HG02970 (cell line): ENCODE measurements around the gene CFAP61.
"Not testable (repeated sequence)": the region's sequence is repeated elsewhere in the genome, so short reads cannot be mapped to it uniquely, and the experiment has no call there.

Experiments
- ATAC-seq: cut with Tn5 transposase; IDR thresholded peaks from one replicate; pipeline ENCODE4 v1.9.1; 2021; ENCODE audit warnings: mild to moderate bottlenecking, moderate library complexity, moderate number of reproducible peaks; ENCODE audit not compliant: unreplicated experiment, low FRiP score

The CFAP61 gene

GRCh38 chr20:20205141-20205861 lies 153.0 kb downstream of the CFAP61 start:
- ATAC-seq = no peak

- ATAC-seq = no peak
These were observed 153.5 kb downstream of the CFAP61 start for GRCh38 chr20:20205862-20206236.

DNA sequence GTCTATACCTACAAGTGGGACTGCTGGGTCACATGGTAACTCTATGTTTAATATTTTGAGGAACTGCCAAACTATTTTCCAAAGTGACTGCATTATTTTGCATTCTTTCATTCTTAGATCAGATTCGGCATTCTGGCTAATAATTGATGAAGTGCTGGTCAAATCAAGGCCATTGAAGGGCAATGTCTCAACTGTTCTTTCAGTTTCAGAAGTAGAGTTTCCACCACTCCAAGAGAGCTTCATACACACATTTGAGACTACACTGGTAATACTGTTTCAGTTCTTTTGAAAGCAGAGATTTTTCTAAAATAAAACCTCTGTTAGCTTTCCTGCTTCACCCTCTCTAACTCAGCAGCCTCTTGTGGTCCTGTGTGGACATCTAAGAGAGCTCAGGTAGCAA lies 154.5 kb downstream of the CFAP61 start:
- ATAC-seq = peak; percentile 75

- ATAC-seq = no peak
These were observed 155.0 kb downstream of the CFAP61 start for GRCh38 chr20:20207291-20207690.

DNA sequence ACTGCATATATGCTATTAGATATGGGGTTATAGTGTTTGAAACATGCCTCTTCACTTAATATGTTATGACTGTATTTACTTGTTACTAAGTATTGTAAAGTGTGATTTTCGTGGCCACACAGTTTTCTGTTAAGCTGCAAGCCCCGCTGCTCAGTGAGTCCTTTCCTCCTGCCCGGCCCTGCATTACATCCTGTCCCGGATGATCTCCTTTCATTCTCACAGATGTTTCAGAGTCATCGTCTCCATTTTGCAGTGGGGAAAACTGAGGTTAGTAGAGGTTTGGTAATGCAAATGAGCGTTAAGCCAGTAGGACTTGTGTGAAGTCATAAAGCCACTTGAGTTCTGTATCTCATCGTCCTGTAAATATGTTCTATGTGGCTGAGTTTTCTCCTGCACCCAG lies 155.5 kb downstream of the CFAP61 start:
- ATAC-seq = peak; percentile 65

DNA sequence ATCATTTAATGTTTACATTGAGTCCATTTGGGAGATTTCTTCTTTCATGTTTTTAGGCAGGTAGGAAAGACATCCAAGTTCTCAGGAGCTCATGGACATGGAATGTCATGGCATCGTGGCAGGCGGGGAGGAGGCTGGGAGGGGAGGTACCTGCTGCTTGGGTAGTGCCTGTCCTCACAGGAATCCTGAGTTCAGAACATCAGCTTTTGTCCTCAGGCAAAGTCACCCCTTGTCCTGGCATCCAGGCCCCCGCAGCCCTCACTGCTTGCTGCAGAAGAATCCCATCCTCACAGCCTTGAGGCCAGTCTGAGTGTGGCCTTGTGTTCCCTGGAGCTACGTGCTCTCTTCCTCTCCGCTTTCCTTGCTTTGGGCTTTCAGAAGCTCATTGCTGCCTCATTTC lies 157.4 kb downstream of the CFAP61 start:
- no peak for ATAC-seq

- no peak for ATAC-seq
These were observed 158.0 kb downstream of the CFAP61 start for GRCh38 chr20:20210327-20210726.

GRCh38 chr20:20210943-20211273 lies 158.6 kb downstream of the CFAP61 start:
- ATAC-seq = no peak

DNA sequence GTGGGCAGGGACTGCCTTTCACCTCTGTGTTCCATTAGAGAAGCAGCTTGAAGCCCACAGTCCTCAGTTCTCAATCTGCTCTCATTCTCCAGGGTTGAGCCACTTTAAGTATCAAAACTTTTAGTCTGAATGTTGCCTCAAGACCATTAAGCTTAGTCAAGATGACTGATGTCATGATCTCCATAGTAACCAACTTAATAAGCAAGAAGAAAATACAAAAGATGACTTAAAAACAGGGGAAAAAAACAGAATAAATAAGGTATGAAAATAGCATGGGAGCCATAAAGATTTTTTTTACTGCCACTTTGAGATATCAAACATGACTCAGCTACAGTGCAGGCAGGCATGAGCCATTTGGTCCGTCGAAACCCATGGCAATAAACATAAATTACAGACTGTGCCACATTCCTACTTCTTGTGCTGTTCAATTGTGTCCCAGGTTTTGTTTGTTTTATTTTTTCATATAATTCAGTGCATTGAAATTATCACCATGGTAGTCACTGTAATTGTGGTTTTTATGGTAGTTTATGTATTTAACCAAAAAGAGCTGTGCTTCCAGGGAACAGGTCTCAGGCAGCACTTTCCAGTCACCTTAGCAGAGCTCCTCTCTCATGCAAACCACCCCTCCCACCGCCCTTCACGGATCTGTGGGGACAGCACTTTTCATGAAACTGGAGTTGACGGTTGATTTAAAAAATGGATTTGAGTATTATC lies 159.1 kb downstream of the CFAP61 start:
- no peak for ATAC-seq

- no peak for ATAC-seq
These were observed 159.7 kb downstream of the CFAP61 start for GRCh38 chr20:20211988-20212518.

GRCh38 chr20:20212675-20213096 lies 160.4 kb downstream of the CFAP61 start:
- ATAC-seq = no peak

- no peak for ATAC-seq
These were observed 161.3 kb downstream of the CFAP61 start for GRCh38 chr20:20213526-20214121.

- ATAC-seq = no peak
These were observed 162.5 kb downstream of the CFAP61 start for GRCh38 chr20:20214757-20215275.

- no peak for ATAC-seq
These were observed 163.8 kb downstream of the CFAP61 start for GRCh38 chr20:20215976-20216727.

GRCh38 chr20:20216941-20217340 lies 164.6 kb downstream of the CFAP61 start:
- ATAC-seq = no peak

- no peak for ATAC-seq
These were observed 165.3 kb downstream of the CFAP61 start for GRCh38 chr20:20217621-20218020.

DNA sequence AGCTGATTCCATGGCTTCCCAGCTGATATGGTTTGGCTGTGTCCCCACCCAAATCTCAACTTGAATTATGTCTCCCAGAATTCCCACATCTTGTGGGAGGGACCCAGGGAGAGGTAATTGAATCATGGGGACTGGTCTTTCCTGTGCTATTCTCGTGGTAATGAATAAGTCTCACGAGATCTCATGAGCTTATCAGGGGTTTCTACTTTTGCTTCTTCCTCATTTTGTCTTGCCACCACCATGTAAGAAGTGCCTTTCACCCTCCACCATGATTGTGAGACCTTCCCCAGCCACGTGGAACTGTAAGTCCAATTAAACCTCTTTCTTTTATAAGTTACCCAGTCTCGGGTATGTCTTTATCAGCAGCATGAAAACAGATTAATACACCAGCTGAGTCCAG lies 165.8 kb downstream of the CFAP61 start:
- ATAC-seq = not testable (repeated sequence)

DNA sequence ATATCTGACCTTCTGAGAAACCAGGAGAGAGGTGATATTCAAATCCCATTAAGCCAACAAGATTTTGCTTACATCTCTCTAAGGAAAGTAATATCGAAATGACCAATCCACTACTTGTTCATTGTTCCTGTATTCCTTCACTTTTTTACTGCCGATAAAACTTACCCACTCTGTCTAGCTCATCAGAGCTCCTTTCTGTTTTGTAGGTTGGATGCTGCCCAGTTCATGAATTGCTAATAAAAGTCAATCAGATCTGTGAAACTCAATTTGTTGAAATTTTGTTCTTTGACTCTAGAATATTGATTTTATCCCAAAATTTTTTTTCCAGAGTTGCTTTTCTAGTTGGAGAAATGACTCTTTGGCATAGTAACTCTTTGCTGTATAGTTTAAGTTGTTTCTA lies 166.7 kb downstream of the CFAP61 start:
- ATAC-seq = no peak

DNA sequence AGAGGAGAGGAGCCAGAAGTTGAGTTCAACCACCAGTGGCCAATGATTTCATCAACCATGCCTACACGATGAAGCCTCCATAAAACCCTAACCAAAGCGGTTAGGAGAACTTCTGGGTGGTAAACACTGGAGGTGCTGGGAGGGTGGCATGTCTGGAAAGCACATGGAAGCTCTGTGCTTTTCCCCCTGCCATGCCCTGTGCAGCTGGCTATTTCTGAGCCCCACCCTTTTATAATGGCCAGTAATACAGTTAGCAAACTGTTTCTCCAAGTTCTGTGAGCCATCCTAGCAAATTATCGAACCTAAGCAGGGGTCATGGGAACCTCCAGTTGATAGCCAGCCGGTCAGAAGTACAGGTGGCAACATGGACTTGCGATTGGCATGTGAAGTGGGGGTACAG lies 167.8 kb downstream of the CFAP61 start:
- ATAC-seq = no peak

DNA sequence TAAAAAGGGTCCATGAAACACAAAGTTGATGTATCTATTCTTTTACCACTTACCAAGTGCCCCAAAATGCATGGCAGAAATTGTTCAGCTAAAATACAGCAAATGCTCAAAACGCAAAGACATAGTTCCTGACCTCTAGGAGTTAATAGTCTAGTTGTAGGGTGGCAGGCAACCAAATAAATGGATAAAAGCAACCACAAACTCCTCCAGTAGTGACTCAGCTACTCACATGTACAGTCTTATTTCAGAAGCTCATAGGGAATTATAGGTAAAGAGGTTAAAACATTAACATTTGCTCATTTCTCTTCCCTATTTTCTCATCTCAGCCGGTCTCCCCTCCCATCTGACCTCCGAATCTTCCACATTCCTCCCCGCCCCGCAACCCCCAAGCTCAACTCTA lies 171.6 kb downstream of the CFAP61 start:
- ATAC-seq = no peak

- no peak for ATAC-seq
These were observed 172.5 kb downstream of the CFAP61 start for GRCh38 chr20:20224806-20225205.
